ENCODE measurements around the gene RIPOR2. TPM values are rescaled to one million over a fixed set of nuclear protein-coding genes. Genes with fewer than 3 reads are reported as not detected.

The RIPOR2 gene
- total and polyA plus RNA-seq, 2 experiments from 2014 or later: 9.5 to 22.5 TPM

DNA sequence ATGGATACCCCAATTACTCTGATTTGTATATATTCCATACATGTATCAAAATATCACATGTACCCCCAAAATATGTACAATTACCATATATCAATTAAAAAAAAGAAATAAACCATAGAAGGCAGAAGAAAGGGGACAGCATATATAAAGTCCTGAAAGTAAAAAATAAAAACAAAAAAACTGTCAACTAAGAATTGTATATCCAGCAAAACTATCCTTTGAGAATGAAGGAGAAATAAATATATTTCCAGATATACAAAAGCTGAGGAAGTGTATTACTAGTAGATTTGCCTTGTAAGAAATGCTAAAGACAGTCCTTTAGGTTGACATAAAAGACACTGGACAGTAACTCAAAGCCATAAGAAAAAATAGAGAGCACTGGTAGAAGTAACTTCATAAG, 9.3 kb upstream of the RIPOR2 start:
- H2AFZ ChIP-seq: no peak overlapping the region

DNA sequence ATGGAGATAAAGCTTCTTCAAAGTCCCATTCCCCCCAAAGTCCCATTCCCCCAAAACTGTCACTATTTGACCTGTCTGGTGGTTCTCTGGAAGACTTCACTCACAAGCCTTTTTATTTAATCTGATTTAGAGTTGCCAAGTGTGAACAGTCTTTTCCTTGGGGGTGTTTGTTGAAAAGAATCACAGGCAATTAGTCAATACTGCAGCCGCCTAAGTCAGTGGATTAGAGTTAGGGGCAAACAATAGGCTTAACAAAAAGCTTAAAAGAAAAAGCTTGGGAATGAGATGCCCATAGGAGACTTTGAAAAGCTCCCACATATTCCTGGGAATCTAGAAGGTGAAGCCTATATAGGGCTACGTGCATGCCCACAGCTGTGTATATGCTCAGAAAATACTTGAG, 8.0 kb upstream of the RIPOR2 start:
- no peak overlapping the region for H3K4me2 ChIP-seq
- H3K36me3 Mint-ChIP-seq (ENCODE audit: low read depth): peaks cover 14% of the 10 kb centered on the region; the same call in 2 of the 3 replicates
- H3K4me3 Mint-ChIP-seq: no peak overlapping the region
- no peaks in the 10 kb centered on the region for H3F3A ChIP-seq (replicated peaks; ENCODE audit: low read depth)
- H3K36me3 ChIP-seq (ENCODE audit: insufficient read depth): no peaks in the 10 kb centered on the region; the same call in 1 of the 2 replicates
- ATAC-seq: no peak
- H3K27me3 Mint-ChIP-seq (ENCODE audit: insufficient read depth, low read depth, poor library complexity): peaks cover 2% of the 10 kb centered on the region
- H4K20me1 ChIP-seq (replicated peaks; ENCODE audit: insufficient read depth): no peaks in the 10 kb centered on the region
- no peak overlapping the region for H3K4me3 ChIP-seq
- H3K27me3 ChIP-seq (ENCODE audit: insufficient read depth): no peaks in the 10 kb centered on the region
- H3K4me1 Mint-ChIP-seq: peaks cover 6% of the 10 kb centered on the region
- no peak overlapping the region for H3K27ac Mint-ChIP-seq
- H3K9me3 Mint-ChIP-seq: peaks cover 14% of the 10 kb centered on the region
- H2AFZ ChIP-seq: peak overlapping the region; percentile 70; the same call in 1 of the 2 replicates
- H3K27ac ChIP-seq (ENCODE audit: low read depth): no peak overlapping the region
- no peaks in the 10 kb centered on the region for H3K4me1 ChIP-seq (ENCODE audit: insufficient read depth)
- 0 out of 2 replicates have a peak, but pooled peaks cover 5% of the 10 kb centered on the region for H3K9me2 ChIP-seq (ENCODE audit: insufficient read depth)
- no peak for DNase-seq (ENCODE audit: low spot score)
- no peaks in the 10 kb centered on the region for H3K79me2 ChIP-seq (replicated peaks; ENCODE audit: insufficient read depth)
- TF ChIP-seq, protein P1, sequence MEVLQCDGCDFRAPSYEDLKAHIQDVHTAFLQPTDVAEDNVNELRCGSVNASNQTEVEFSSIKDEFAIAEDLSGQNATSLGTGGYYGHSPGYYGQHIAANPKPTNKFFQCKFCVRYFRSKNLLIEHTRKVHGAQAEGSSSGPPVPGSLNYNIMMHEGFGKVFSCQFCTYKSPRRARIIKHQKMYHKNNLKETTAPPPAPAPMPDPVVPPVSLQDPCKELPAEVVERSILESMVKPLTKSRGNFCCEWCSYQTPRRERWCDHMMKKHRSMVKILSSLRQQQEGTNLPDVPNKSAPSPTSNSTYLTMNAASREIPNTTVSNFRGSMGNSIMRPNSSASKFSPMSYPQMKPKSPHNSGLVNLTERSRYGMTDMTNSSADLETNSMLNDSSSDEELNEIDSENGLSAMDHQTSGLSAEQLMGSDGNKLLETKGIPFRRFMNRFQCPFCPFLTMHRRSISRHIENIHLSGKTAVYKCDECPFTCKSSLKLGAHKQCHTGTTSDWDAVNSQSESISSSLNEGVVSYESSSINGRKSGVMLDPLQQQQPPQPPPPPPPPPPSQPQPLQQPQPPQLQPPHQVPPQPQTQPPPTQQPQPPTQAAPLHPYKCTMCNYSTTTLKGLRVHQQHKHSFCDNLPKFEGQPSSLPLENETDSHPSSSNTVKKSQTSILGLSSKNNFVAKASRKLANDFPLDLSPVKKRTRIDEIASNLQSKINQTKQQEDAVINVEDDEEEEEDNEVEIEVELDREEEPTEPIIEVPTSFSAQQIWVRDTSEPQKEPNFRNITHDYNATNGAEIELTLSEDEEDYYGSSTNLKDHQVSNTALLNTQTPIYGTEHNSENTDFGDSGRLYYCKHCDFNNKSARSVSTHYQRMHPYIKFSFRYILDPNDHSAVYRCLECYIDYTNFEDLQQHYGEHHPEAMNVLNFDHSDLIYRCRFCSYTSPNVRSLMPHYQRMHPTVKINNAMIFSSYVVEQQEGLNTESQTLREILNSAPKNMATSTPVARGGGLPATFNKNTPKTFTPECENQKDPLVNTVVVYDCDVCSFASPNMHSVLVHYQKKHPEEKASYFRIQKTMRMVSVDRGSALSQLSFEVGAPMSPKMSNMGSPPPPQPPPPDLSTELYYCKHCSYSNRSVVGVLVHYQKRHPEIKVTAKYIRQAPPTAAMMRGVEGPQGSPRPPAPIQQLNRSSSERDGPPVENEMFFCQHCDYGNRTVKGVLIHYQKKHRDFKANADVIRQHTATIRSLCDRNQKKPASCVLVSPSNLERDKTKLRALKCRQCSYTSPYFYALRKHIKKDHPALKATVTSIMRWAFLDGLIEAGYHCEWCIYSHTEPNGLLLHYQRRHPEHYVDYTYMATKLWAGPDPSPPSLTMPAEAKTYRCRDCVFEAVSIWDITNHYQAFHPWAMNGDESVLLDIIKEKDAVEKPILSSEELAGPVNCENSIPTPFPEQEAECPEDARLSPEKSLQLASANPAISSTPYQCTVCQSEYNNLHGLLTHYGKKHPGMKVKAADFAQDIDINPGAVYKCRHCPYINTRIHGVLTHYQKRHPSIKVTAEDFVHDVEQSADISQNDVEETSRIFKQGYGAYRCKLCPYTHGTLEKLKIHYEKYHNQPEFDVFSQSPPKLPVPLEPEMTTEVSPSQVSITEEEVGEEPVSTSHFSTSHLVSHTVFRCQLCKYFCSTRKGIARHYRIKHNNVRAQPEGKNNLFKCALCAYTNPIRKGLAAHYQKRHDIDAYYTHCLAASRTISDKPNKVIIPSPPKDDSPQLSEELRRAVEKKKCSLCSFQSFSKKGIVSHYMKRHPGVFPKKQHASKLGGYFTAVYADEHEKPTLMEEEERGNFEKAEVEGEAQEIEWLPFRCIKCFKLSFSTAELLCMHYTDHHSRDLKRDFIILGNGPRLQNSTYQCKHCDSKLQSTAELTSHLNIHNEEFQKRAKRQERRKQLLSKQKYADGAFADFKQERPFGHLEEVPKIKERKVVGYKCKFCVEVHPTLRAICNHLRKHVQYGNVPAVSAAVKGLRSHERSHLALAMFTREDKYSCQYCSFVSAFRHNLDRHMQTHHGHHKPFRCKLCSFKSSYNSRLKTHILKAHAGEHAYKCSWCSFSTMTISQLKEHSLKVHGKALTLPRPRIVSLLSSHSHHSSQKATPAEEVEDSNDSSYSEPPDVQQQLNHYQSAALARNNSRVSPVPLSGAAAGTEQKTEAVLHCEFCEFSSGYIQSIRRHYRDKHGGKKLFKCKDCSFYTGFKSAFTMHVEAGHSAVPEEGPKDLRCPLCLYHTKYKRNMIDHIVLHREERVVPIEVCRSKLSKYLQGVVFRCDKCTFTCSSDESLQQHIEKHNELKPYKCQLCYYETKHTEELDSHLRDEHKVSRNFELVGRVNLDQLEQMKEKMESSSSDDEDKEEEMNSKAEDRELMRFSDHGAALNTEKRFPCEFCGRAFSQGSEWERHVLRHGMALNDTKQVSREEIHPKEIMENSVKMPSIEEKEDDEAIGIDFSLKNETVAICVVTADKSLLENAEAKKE (CRISPR knock-in tag; IDR thresholded peaks at IDR 0.05): no peak
- TF ChIP-seq, protein P2, sequence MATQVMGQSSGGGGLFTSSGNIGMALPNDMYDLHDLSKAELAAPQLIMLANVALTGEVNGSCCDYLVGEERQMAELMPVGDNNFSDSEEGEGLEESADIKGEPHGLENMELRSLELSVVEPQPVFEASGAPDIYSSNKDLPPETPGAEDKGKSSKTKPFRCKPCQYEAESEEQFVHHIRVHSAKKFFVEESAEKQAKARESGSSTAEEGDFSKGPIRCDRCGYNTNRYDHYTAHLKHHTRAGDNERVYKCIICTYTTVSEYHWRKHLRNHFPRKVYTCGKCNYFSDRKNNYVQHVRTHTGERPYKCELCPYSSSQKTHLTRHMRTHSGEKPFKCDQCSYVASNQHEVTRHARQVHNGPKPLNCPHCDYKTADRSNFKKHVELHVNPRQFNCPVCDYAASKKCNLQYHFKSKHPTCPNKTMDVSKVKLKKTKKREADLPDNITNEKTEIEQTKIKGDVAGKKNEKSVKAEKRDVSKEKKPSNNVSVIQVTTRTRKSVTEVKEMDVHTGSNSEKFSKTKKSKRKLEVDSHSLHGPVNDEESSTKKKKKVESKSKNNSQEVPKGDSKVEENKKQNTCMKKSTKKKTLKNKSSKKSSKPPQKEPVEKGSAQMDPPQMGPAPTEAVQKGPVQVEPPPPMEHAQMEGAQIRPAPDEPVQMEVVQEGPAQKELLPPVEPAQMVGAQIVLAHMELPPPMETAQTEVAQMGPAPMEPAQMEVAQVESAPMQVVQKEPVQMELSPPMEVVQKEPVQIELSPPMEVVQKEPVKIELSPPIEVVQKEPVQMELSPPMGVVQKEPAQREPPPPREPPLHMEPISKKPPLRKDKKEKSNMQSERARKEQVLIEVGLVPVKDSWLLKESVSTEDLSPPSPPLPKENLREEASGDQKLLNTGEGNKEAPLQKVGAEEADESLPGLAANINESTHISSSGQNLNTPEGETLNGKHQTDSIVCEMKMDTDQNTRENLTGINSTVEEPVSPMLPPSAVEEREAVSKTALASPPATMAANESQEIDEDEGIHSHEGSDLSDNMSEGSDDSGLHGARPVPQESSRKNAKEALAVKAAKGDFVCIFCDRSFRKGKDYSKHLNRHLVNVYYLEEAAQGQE (IDR thresholded peaks at IDR 0.05; ENCODE audit: unreplicated experiment): no peak
- TF ChIP-seq EZH2phosphoT487 (IDR thresholded peaks at IDR 0.05; ENCODE audit: unreplicated experiment) (no peak), ZNF331 (CRISPR knock-in tag; IDR thresholded peaks at IDR 0.05; ENCODE audit: low read depth) (no peak), EZH2 (IDR thresholded peaks at IDR 0.05; ENCODE audit: low read depth, unreplicated experiment) (no peak), CREB1 (CRISPR knock-in tag; IDR thresholded peaks at IDR 0.05; ENCODE audit: low read depth) (no peak), ZNF114 (CRISPR knock-in tag; IDR thresholded peaks at IDR 0.05) (no peak), POLR2AphosphoS5 (IDR thresholded peaks at IDR 0.05; ENCODE audit: low read depth) (no peak), JUNB (IDR thresholded peaks at IDR 0.05; ENCODE audit: unreplicated experiment) (no peak)
- TF ChIP-seq, protein P3, sequence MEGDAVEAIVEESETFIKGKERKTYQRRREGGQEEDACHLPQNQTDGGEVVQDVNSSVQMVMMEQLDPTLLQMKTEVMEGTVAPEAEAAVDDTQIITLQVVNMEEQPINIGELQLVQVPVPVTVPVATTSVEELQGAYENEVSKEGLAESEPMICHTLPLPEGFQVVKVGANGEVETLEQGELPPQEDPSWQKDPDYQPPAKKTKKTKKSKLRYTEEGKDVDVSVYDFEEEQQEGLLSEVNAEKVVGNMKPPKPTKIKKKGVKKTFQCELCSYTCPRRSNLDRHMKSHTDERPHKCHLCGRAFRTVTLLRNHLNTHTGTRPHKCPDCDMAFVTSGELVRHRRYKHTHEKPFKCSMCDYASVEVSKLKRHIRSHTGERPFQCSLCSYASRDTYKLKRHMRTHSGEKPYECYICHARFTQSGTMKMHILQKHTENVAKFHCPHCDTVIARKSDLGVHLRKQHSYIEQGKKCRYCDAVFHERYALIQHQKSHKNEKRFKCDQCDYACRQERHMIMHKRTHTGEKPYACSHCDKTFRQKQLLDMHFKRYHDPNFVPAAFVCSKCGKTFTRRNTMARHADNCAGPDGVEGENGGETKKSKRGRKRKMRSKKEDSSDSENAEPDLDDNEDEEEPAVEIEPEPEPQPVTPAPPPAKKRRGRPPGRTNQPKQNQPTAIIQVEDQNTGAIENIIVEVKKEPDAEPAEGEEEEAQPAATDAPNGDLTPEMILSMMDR (conservative IDR thresholded peaks at IDR 0.05; ENCODE audit: low read depth in 2 of 2): no peak

More for the DNA sequence above, 9.3 kb upstream of the RIPOR2 start:
- no peak overlapping the region for H3K27ac Mint-ChIP-seq
- no peak for TF ChIP-seq EZH2 (IDR thresholded peaks at IDR 0.05; ENCODE audit: low read depth, unreplicated experiment)
- no peak for TF ChIP-seq ZNF331 (CRISPR knock-in tag; IDR thresholded peaks at IDR 0.05; ENCODE audit: low read depth)
- TF ChIP-seq STAT1 (IDR thresholded peaks at IDR 0.05; ENCODE audit: unreplicated experiment): no peak
- no peaks in the 10 kb centered on the region; the same call in 2 of the 3 replicates for H3K4me1 Mint-ChIP-seq
- no peaks in the 10 kb centered on the region for H4K20me1 ChIP-seq (replicated peaks; ENCODE audit: insufficient read depth)
- H3K4me3 ChIP-seq: no peak overlapping the region
- H3K27me3 Mint-ChIP-seq (ENCODE audit: insufficient read depth, low read depth, poor library complexity): peaks cover 2% of the 10 kb centered on the region
- 0 out of 2 replicates have a peak, but pooled peaks cover 7% of the 10 kb centered on the region for H3K9me2 ChIP-seq (ENCODE audit: insufficient read depth)
- H3K79me2 ChIP-seq (replicated peaks; ENCODE audit: insufficient read depth): no peaks in the 10 kb centered on the region
- no peaks in the 10 kb centered on the region for H3F3A ChIP-seq (replicated peaks; ENCODE audit: low read depth)
- no peak overlapping the region for H3K4me3 Mint-ChIP-seq
- no peak for ATAC-seq
- peaks cover 14% of the 10 kb centered on the region; the same call in 2 of the 3 replicates for H3K36me3 Mint-ChIP-seq (ENCODE audit: low read depth)
- H3K9me3 Mint-ChIP-seq: peaks cover 14% of the 10 kb centered on the region
- no peak overlapping the region for H3K27ac ChIP-seq (ENCODE audit: low read depth)
- no peaks in the 10 kb centered on the region for H3K4me1 ChIP-seq (ENCODE audit: insufficient read depth)
- no peaks in the 10 kb centered on the region for H3K27me3 ChIP-seq (ENCODE audit: insufficient read depth)
- no peak for DNase-seq (ENCODE audit: low spot score)
- no peaks in the 10 kb centered on the region; the same call in 1 of the 2 replicates for H3K36me3 ChIP-seq (ENCODE audit: insufficient read depth)
- no peak overlapping the region for H3K4me2 ChIP-seq

All from GM23338 (cell line).